NOMO-1 (cell line): ENCODE results near the gene PEA15.
A peak's percentile ranks its signal among the peaks of the same experiment; 100 is the strongest.

Experiments
- DNase-seq, 2 experiments: peaks; one replicate each; lab custom pipeline; 2025; ENCODE audit not compliant: unreplicated experiment in 2 of 2; lab: John Stamatoyannopoulos, UW

PEA15 gene

DNA sequence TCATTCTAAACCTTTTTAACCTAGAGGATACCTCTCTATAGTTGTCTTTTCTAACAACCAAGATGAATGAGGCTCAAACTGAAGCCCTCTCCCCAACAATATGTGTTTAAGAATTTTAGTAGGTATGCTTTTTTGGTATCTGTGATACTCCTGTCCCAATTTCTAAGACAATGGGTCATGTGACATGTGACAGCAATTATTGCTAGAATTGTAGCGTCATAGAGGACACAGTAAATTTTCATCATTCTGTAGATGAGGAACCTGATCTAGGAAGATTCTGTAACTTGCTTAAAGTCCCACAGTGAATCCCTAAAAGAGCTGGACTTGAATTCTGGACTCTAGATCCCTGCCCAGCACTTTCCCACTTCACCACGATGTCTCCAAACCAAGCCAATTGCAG lies 26.5 kb upstream of the PEA15 start:
- DNase-seq: no peak

- DNase-seq: no peak
Measured at GRCh38 chr1:160179336-160179735, 25.8 kb upstream of the PEA15 start.

DNA sequence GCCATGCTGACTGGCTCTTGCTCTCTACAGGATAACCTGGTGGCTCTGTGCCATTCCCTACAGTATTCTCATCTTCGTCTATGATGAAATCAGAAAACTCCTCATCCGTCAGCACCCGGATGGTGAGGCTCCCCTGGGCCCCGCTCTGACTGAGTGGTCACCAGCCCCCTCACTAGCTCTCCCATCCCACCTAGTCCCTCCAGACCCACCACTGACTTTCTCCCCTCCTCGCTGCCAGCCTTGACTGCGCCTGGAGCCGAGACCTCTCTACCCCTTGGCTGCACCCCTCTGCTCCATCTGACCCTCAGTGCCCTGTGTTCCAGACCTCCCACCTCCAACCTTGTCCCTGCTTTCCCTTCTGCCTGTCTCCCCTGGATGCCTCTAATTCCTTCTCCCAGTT lies 18.9 kb upstream of the PEA15 start:
- no peak for DNase-seq

- no peak for DNase-seq
Measured at GRCh38 chr1:160186729-160187128, 18.5 kb upstream of the PEA15 start.

- DNase-seq: no peak
Measured at GRCh38 chr1:160187407-160187806, 17.8 kb upstream of the PEA15 start.

DNA sequence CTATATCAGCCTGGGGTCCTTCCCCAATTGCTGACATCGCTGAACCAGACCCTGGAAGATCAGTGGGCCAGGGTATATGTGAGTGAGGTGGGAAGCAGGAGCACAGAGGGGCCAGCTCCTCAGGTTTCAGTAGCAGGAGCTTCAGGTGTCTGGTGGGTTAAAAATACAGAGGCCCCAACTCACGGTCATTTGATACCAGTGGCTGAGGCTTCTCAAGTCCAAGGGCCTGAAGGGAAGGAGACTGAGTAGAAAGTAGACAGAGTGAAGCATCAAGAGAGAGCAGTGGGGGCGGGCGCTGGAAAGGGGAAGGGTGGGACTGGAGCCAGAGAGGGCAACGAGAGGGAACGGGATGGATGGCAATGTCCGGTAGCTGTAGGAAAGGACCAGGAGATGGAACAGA lies 16.8 kb upstream of the PEA15 start:
- DNase-seq: no peak

- no peak for DNase-seq
Measured at GRCh38 chr1:160189649-160190625, 15.2 kb upstream of the PEA15 start, which contains the start of gene CASQ1. TSS of gene CASQ1 (plus strand) at chr1:160190575. CDS start at chr1:160190752, 177 bp downstream.

GRCh38 chr1:160191756-160192155 lies 13.4 kb upstream of the PEA15 start:
- no peak for DNase-seq

DNA sequence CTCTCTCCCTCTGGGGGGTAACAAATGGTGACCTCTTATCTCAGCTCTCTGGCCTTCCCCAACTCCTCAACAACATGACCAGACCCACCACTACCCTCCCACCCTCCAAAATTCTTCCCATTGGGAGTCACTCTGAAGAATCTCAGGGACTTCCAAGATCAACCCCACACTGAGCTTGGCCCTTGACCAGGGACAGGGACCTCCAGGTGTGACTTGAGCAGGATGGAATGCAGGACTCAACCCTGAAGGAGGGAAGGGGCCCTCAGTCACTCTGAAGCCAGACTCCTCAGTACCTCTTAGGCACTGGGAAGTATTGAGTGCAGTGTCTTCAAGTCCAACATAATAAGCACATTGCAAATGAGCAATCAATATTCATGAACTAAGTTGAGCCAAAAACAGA lies 12.9 kb upstream of the PEA15 start:
- DNase-seq: no peak

- DNase-seq: peak; percentile 60 to 69
Measured at GRCh38 chr1:160193091-160193819, 11.9 kb upstream of the PEA15 start.

GRCh38 chr1:160193832-160194736 lies 11.1 kb upstream of the PEA15 start:
- DNase-seq: no peak

- no peak for DNase-seq
Measured at GRCh38 chr1:160194737-160195059, 10.5 kb upstream of the PEA15 start.

GRCh38 chr1:160196143-160196542 lies 9.0 kb upstream of the PEA15 start:
- DNase-seq: no peak

DNA sequence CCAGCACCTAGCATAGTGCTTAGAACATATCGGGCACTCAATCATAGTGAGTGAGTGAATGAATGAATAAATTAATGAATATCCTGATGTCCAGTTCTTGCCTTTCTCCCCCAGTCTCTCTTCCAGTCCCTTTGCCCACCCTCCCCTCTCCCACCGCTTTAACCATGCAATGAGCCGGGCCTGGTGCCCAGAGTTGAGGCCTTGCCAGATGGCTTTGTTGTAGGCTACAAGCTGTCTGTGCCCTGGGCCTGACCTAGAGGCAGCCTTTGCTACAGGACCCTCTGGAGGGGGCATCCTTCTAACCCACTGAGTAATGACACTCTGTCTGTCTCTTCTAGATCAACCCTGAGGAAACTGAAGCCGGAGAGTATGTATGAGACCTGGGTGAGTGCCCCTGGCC lies 8.0 kb upstream of the PEA15 start:
- DNase-seq: no peak

DNA sequence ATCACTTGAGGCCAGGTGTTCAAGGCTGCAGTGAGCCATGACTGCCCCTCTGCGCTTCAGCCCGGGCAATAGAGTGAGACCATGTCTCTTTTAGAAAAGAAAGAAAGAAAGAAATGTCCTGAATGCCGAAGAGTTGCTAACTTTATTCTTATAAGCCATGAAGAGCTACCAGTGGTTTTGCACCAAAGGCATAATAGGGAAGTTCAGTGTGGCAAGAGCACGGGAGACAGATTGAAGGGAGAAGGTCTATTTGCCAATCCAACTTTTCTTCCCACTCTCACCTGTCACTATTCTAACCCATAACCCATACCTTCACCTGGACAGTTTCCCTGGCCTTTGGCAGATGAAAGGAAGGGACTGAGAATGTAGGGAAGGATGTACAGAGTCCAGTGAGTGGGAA lies 4.4 kb upstream of the PEA15 start:
- no peak for DNase-seq

- DNase-seq: peak; percentile 62 to 85
Measured at GRCh38 chr1:160204526-160205241, 500 bp upstream of the PEA15 start.

GRCh38 chr1:160206036-160206389 lies 829 bp downstream of the PEA15 start:
- no peak for DNase-seq

DNA sequence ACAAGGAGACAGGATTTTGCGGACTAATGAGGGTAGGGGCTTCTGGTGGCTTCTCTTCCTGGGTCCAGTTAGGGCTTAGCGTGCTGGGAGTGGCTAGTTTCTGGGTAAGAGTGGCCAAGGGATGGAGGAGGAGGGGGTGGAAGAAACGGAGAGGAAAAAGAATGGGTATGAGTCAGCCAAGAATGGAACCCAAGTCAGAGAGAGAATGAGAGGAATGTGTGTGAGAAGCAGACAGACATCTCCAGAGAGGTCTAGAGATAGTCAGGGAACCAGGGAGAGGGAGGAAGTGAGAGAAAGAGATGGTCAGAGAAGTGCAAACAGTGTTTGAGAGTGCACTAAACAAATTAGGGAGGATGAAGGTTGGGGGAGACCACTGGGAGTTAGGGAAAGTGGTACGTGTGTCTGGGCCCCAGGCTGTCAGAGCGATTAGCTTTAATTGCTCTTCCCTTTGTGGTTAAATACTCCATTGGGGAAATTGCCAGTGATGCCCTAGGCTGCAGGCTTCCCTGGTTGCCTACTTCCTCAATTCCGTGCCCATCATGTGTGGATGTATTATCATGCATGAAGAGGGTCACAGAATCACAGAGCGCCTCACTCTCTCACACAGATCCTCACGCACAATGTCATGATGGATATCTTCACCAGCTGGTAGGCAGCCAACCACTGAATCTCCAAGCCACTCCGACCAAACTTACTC lies 1.4 kb downstream of the PEA15 start:
- DNase-seq: peak; percentile 25 to 28

DNA sequence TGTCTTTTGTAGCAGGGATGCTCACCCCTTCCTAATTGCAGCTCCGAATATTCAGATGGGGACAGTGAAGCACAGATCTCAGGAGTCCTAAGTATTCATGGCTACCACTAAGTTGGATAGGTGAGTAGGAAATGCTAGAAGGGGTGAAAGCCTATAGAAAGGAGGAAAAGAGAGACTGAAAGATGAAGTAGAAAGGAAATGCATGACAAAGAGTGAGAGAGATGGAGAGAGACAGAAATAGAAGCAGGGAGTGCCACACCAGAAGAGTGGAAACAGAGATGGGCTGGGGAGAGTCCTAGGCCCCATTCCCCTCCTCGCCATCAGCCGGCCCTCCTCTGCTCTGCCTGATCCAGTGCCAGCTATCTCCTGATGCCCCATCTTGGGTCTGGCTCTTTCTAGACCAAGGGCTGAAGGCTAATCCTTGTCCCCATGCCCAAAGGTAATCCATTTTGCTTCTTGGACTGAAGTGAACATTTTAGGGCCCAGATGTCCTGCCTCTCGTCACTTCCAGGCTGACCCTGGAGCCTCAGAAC lies 2.0 kb downstream of the PEA15 start:
- DNase-seq: no peak
